ENCODE data around the gene SLC12A4. TPM values are rescaled to one million over a fixed set of nuclear protein-coding genes. Genes with fewer than 3 reads are reported as not detected.

SLC12A4 gene
- polyA plus RNA-seq, 1 donor (not counting 4 experiments of a cell fraction or from before 2014, with no cell fraction given), result 59.3 TPM

- dilution Hi-C loops (cut with MboI; ENCODE audit: extremely low pct_ligation_motif_present, low sequenced_read_pairs), result no loop called here
- H3K27me3 ChIP-seq (ENCODE audit: control insufficient read depth, extremely low read depth, insufficient read depth, low read length), result peaks cover 17% of the 10 kb centered on the region
- no peak for FAIRE-seq
- H3K27ac ChIP-seq (ENCODE audit: control insufficient read depth, insufficient read depth, low read length), result no peak overlapping the region
- no peak overlapping the region for H3K4me3 ChIP-seq (ENCODE audit: control insufficient read depth in 2 of 3, extremely low read depth in 1 of 3, insufficient read depth in 2 of 3, low read depth in 1 of 3, low read length in 3 of 3)
- no peaks in the 10 kb centered on the region for H3K4me1 ChIP-seq (ENCODE audit: control insufficient read depth, extremely low read depth, insufficient read depth, low read length)
- no peaks in the 10 kb centered on the region for H3K79me2 ChIP-seq (ENCODE audit: control insufficient read depth, insufficient read depth, low read length)
- H3K4me2 ChIP-seq (ENCODE audit: control insufficient read depth, extremely low read depth, insufficient read depth, low read depth, low read length), result no peak overlapping the region
- peaks cover 2% of the 10 kb centered on the region for H4K20me1 ChIP-seq (ENCODE audit: control insufficient read depth, extremely low read depth, insufficient read depth, low read length)
- TF ChIP-seq EZH2 (IDR thresholded peaks at IDR 0.05; ENCODE audit: low read length), result no peak
- TF ChIP-seq, protein P1, sequence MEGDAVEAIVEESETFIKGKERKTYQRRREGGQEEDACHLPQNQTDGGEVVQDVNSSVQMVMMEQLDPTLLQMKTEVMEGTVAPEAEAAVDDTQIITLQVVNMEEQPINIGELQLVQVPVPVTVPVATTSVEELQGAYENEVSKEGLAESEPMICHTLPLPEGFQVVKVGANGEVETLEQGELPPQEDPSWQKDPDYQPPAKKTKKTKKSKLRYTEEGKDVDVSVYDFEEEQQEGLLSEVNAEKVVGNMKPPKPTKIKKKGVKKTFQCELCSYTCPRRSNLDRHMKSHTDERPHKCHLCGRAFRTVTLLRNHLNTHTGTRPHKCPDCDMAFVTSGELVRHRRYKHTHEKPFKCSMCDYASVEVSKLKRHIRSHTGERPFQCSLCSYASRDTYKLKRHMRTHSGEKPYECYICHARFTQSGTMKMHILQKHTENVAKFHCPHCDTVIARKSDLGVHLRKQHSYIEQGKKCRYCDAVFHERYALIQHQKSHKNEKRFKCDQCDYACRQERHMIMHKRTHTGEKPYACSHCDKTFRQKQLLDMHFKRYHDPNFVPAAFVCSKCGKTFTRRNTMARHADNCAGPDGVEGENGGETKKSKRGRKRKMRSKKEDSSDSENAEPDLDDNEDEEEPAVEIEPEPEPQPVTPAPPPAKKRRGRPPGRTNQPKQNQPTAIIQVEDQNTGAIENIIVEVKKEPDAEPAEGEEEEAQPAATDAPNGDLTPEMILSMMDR (optimal IDR thresholded peaks at IDR 0.05 in 1 of 3, IDR thresholded peaks at IDR 0.05 in 1 of 3, conservative IDR thresholded peaks at IDR 0.05 in 1 of 3; ENCODE audit: extremely low read depth in 1 of 3, insufficient read depth in 2 of 3, low read length in 3 of 3), result no peak
- no peaks in the 10 kb centered on the region for H3K9me1 ChIP-seq (ENCODE audit: control insufficient read depth, extremely low read depth, insufficient read depth, low read length)
- no peak overlapping the region for H3K9ac ChIP-seq (ENCODE audit: control insufficient read depth, extremely low read depth, insufficient read depth, low read length)
- H3K36me3 ChIP-seq (ENCODE audit: control insufficient read depth in 2 of 2, extremely low read depth in 1 of 2, insufficient read depth in 2 of 2, low read length in 2 of 2), result no peaks in the 10 kb centered on the region
- H2AFZ ChIP-seq (ENCODE audit: control insufficient read depth, low read length), result no peak overlapping the region
- H3K9me3 ChIP-seq (ENCODE audit: control insufficient read depth, low read depth, low read length), result no peaks in the 10 kb centered on the region
- no peak for DNase-seq (ENCODE audit: low read depth, low spot score)
These were observed 8.6 kb upstream of the SLC12A4 start for GRCh38 chr16:67977005-67977404.

GRCh38 chr16:67976205-67976604, 7.8 kb upstream of the SLC12A4 start:
- FAIRE-seq, result no peak
- Histone ChIP-seq H3K27me3 (ENCODE audit: control insufficient read depth, extremely low read depth, insufficient read depth, low read length) (peaks cover 17% of the 10 kb centered on the region), H3K9me3 (ENCODE audit: control insufficient read depth, low read depth, low read length) (no peaks in the 10 kb centered on the region), H3K4me2 (ENCODE audit: control insufficient read depth, extremely low read depth, insufficient read depth, low read depth, low read length) (no peak overlapping the region), H3K9me1 (ENCODE audit: control insufficient read depth, extremely low read depth, insufficient read depth, low read length) (no peaks in the 10 kb centered on the region), H3K9ac (ENCODE audit: control insufficient read depth, extremely low read depth, insufficient read depth, low read length) (no peak overlapping the region), H3K36me3 (ENCODE audit: control insufficient read depth in 2 of 2, extremely low read depth in 1 of 2, insufficient read depth in 2 of 2, low read length in 2 of 2) (no peaks in the 10 kb centered on the region), H3K4me1 (ENCODE audit: control insufficient read depth, extremely low read depth, insufficient read depth, low read length) (no peaks in the 10 kb centered on the region), H3K4me3 (ENCODE audit: control insufficient read depth in 2 of 3, extremely low read depth in 1 of 3, insufficient read depth in 2 of 3, low read depth in 1 of 3, low read length in 3 of 3) (no peak overlapping the region), H3K79me2 (ENCODE audit: control insufficient read depth, insufficient read depth, low read length) (no peaks in the 10 kb centered on the region), H2AFZ (ENCODE audit: control insufficient read depth, low read length) (no peak overlapping the region), H4K20me1 (ENCODE audit: control insufficient read depth, extremely low read depth, insufficient read depth, low read length) (peaks cover 2% of the 10 kb centered on the region), H3K27ac (ENCODE audit: control insufficient read depth, insufficient read depth, low read length) (no peak overlapping the region)
- TF ChIP-seq, protein P1 (optimal IDR thresholded peaks at IDR 0.05 in 1 of 3, IDR thresholded peaks at IDR 0.05 in 1 of 3, conservative IDR thresholded peaks at IDR 0.05 in 1 of 3; ENCODE audit: extremely low read depth in 1 of 3, insufficient read depth in 2 of 3, low read length in 3 of 3), result no peak
- no peak for TF ChIP-seq EZH2 (IDR thresholded peaks at IDR 0.05; ENCODE audit: low read length)
- DNase-seq (ENCODE audit: low read depth, low spot score), result no peak
- dilution Hi-C loops (cut with MboI; ENCODE audit: extremely low pct_ligation_motif_present, low sequenced_read_pairs), result no loop called here

Measured in keratinocyte (primary cell).